Ascending aorta (tissue), 2 donors: ENCODE results near the gene NHEJ1. TPM values are rescaled to one million over a fixed set of nuclear protein-coding genes. Genes with fewer than 3 reads are reported as not detected.

Experiments
- DNase-seq, 2 donors: peaks; one replicate each; pipeline ENCODE4 v3.0.0-alpha.2; 2019; ENCODE audit warnings: low spot score in 2 of 2
- H3K27ac ChIP-seq, 2 donors: fragments of 200-600 bp; sonication (generic); one replicate each; pipeline ENCODE4 v1.5.1; 2016 to 2017; ENCODE audit warnings: mild to moderate bottlenecking in 1 of 2
- H3K27me3 ChIP-seq: fragments of 200-600 bp; sonication (generic); one replicate; pipeline ENCODE4 v1.5.1; 2017
- H3K36me3 ChIP-seq, 2 donors: fragments of 200-600 bp; sonication (generic); one replicate each; pipeline ENCODE4 v1.5.1; 2016
- H3K4me1 ChIP-seq, 2 donors: fragments of 200-600 bp; sonication (generic); one replicate each; pipeline ENCODE4 v1.5.1; 2016 to 2017; ENCODE audit warnings: mild to moderate bottlenecking in 1 of 2
- H3K4me3 ChIP-seq, 2 donors: fragments of 200-600 bp; sonication (generic); one replicate each; pipeline ENCODE4 v1.5.1; 2016 to 2017; ENCODE audit warnings: mild to moderate bottlenecking in 1 of 2
- H3K9me3 ChIP-seq, 2 donors: fragments of 200-600 bp; sonication (generic); one replicate each; pipeline ENCODE4 v1.5.1; 2016
- intact Hi-C: fragments of 100-400 bp; cut with DNase I; formaldehyde crosslinking; loops from one replicate; pipeline ENCODE4 v1.15.1; 2023
- total RNA-seq: library from RNA; depleted of rRNA; stranded (reverse); fragments of >200 nt; gene quantifications from one replicate; pipeline ENCODE4 v1.1.0, GENCODE V29; 2016
- TF ChIP-seq, protein P1 (sequence below), 3 experiments: fragments of 200-600 bp in 2 of 3; fragments of 450-650 bp in 1 of 3; sonication (generic) in 2 of 3; IDR thresholded peaks; one replicate each; pipeline ENCODE4 v1.5.1; 2016 to 2019; ENCODE audit warnings: antibody characterized with exemption in 3 of 3, mild to moderate bottlenecking in 1 of 3, moderate library complexity in 1 of 3

Gene NHEJ1
- total RNA-seq, 1 donor from 2014 or later: 21.6 TPM

DNA sequence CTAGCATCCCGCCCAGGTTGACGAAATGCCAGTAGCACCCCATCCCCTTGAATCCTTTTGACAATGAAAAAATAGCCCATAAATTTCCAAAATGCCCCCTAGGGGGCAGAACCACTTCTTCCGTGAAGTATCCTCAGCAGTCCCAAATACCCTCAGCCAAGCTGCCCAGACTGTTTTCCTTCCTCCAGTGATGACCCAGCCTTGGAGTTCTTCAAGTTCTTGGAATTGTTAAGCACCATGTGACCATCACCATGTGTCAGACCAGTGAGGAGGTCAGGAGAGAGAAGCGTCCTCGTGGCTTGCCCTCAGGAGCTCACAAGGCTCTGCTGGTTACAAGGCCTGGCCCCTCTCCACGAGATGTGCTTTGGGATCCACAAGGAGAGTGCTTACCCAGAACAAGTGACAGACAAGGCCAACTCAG is 10.6 kb upstream of the NHEJ1 start:
- DNase-seq: peak in 1 of 2 donors; percentile 81
- H3K4me3 ChIP-seq: no peak overlapping the region
- peak overlapping the region; percentile 58 to 69 for H3K27ac ChIP-seq
- no peaks in the 10 kb centered on the region for H3K9me3 ChIP-seq
- H3K36me3 ChIP-seq: peaks cover 23 to 32% of the 10 kb centered on the region in 2 donors
- no peaks in the 10 kb centered on the region for H3K27me3 ChIP-seq
- intact Hi-C loops: loop anchor here (1.0 kb wide), 1 partner anchor 127 kb away; no protein-coding TSS in a partner anchor
- peaks cover 0 to 20% of the 10 kb centered on the region in 2 donors for H3K4me1 ChIP-seq
- TF ChIP-seq, protein P1, sequence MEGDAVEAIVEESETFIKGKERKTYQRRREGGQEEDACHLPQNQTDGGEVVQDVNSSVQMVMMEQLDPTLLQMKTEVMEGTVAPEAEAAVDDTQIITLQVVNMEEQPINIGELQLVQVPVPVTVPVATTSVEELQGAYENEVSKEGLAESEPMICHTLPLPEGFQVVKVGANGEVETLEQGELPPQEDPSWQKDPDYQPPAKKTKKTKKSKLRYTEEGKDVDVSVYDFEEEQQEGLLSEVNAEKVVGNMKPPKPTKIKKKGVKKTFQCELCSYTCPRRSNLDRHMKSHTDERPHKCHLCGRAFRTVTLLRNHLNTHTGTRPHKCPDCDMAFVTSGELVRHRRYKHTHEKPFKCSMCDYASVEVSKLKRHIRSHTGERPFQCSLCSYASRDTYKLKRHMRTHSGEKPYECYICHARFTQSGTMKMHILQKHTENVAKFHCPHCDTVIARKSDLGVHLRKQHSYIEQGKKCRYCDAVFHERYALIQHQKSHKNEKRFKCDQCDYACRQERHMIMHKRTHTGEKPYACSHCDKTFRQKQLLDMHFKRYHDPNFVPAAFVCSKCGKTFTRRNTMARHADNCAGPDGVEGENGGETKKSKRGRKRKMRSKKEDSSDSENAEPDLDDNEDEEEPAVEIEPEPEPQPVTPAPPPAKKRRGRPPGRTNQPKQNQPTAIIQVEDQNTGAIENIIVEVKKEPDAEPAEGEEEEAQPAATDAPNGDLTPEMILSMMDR (IDR thresholded peaks at IDR 0.05): peak; percentile 48 to 66 (median 62)

DNA sequence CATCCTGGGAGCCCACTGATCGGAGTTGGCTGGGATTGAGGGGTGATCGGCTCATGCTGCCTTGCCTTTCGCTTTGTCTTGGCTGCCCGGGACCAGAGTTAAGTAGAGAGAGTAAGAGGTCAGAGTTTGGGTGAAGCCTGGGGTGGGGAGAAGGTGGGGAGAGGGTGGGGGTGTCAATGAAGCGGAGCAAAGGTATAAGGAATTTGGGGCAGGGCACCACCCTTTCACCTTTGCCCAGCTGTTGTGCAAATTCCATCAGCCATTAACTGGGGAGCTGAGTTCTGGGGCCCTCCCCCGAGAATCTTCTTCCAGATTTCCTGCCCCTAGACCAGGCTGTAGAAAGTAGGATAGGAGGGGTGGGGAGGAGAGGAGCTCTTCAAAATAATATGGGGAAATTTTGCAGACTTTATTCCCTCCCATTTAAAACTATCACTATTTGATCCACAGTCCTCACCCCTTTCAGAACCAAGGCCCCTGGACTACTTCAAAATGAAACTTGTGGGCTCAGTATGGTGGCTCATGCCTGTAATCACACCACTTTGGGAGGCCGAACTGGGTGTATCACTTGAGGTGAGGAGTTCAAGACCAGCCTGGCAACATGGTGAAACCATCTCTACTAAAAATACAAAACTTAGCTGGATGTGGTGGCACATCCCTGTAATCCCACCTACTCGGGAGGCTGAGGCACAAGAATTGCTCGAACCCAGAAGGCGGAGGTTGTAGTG is 9.5 kb upstream of the NHEJ1 start, which contains the start of gene SLC23A3:
SLC23A3 (minus strand) TSS at position 100 of the 725 bp plus-strand sequence; CDS start at position 55, 45 bp downstream.
- Histone ChIP-seq H3K36me3 (peaks cover 23 to 33% of the 10 kb centered on the region in 2 donors), H3K27me3 (no peaks in the 10 kb centered on the region), H3K4me1 (peaks cover 0 to 12% of the 10 kb centered on the region in 2 donors), H3K9me3 (no peaks in the 10 kb centered on the region), H3K27ac (peak within 1 kb of the TSS; percentile 58 to 69), H3K4me3 (no peak within 1 kb of the TSS)
- intact Hi-C loops: no loop called here
- TF ChIP-seq, protein P1 (IDR thresholded peaks at IDR 0.05): no peak
- no peak for DNase-seq

DNA sequence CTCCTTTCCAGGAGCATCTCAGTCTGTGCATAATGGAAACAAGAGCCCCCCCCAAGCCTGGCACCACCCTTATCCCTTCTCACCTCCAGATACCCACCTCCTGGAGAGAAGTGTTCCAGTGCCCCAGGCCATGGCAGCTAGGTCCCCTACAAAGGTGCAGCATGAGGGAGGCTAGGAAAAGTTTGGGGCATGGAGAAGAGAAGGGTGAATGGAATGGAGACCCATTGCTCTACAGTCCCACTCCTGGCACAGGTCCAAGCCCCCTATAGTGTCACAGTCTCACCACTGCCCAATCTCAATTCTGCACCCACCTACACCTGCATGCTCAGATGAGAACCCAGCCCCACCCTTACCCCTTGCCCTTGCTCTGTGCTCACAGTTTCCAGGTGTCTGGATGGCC is 8.3 kb upstream of the NHEJ1 start:
- no peak for DNase-seq
- Histone ChIP-seq H3K27ac (no peak overlapping the region), H3K4me1 (peaks cover 0 to 9% of the 10 kb centered on the region in 2 donors), H3K27me3 (no peaks in the 10 kb centered on the region), H3K4me3 (no peak overlapping the region), H3K9me3 (no peaks in the 10 kb centered on the region), H3K36me3 (peaks cover 13 to 22% of the 10 kb centered on the region in 2 donors)
- TF ChIP-seq, protein P1 (IDR thresholded peaks at IDR 0.05): no peak
- intact Hi-C loops: no loop called here

DNA sequence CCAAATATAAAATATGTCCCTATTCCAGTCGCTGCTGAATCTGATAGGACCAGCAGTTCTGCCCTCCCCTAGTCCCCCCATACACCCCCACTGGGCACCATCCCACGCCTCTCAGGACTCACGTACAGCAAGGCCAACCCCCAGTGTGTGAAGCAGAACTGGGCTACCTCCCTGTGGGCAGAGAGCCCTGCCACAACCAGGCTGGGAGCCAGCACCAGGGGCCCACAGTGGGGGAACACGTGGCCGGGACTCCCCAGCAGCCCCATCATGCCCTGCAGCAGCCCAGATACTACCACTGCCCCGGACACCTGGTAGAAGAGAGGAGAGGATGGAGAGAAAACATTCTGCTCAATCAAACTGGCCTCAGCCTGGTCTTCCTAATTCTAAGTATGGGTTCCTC is 7.9 kb upstream of the NHEJ1 start:
- no peaks in the 10 kb centered on the region for H3K9me3 ChIP-seq
- peaks cover 0 to 9% of the 10 kb centered on the region in 2 donors for H3K4me1 ChIP-seq
- DNase-seq: no peak
- intact Hi-C loops: no loop called here
- H3K27ac ChIP-seq: no peak overlapping the region
- peaks cover 11 to 18% of the 10 kb centered on the region in 2 donors for H3K36me3 ChIP-seq
- no peak overlapping the region for H3K4me3 ChIP-seq
- TF ChIP-seq, protein P1 (IDR thresholded peaks at IDR 0.05): no peak
- no peaks in the 10 kb centered on the region for H3K27me3 ChIP-seq

DNA sequence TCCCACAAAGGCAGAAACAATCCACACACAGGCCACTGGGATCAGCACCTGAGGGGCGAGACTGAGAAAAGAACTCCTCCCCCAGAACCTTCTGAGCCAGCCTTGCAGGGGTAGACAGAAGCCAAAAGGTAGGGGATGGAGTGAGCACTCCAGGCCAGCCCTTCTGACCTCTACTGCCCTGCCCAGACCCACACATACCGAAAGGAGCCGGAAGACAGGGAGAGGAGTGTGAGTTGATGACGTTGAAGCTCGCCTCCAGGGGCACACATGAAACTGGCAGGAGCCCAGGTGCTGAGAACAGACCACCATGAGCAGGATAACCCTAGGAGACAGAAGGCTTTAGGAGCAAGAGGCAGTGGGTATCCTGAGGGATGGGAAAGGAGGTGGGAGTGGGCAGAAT is 7.4 kb upstream of the NHEJ1 start:
- H3K27ac ChIP-seq: no peak overlapping the region
- intact Hi-C loops: no loop called here
- TF ChIP-seq, protein P1 (IDR thresholded peaks at IDR 0.05): no peak
- DNase-seq: no peak
- H3K4me3 ChIP-seq: no peak overlapping the region
- H3K27me3 ChIP-seq: no peaks in the 10 kb centered on the region
- H3K4me1 ChIP-seq: peaks cover 0 to 9% of the 10 kb centered on the region in 2 donors
- H3K9me3 ChIP-seq: no peaks in the 10 kb centered on the region
- peaks cover 8 to 13% of the 10 kb centered on the region in 2 donors for H3K36me3 ChIP-seq
